SJCRH30 (cell line): ENCODE data around the gene ZNRF2. TPM values are rescaled to one million over a fixed set of nuclear protein-coding genes. Genes with fewer than 3 reads are reported as not detected.
"Not testable (repeated sequence)": the region's sequence is repeated elsewhere in the genome, so short reads cannot be mapped to it uniquely, and the experiment has no call there.

Source experiments
- DNase-seq, 2 experiments: peaks; one replicate each; pipeline ENCODE4 v3.0.0-alpha.2; 2015 to 2020
- H3K27ac ChIP-seq: fragments of 250-450 bp; sonication (Bioruptor Pico); 2 replicates; pipeline ENCODE4 v1.5.1; 2020; ENCODE audit warnings: mild to moderate bottlenecking, moderate library complexity
- H3K27me3 ChIP-seq: fragments of 250-450 bp; sonication (Bioruptor Pico); 2 replicates; pipeline ENCODE4 v1.5.1; 2020; ENCODE audit warnings: mild to moderate bottlenecking, moderate library complexity
- H3K36me3 ChIP-seq: fragments of 250-450 bp; sonication (Bioruptor Pico); 2 replicates; pipeline ENCODE4 v1.5.1; 2020; ENCODE audit warnings: mild to moderate bottlenecking, moderate library complexity
- H3K4me1 ChIP-seq: fragments of 250-450 bp; sonication (Bioruptor Pico); 2 replicates; pipeline ENCODE4 v1.5.1; 2020; ENCODE audit warnings: mild to moderate bottlenecking, moderate library complexity
- H3K4me3 ChIP-seq: fragments of 250-450 bp; sonication (Bioruptor Pico); 2 replicates; pipeline ENCODE4 v1.5.1; 2020; ENCODE audit warnings: mild to moderate bottlenecking, moderate library complexity
- H3K9me3 ChIP-seq: fragments of 250-450 bp; sonication (Bioruptor Pico); replicated peaks from 2 replicates; pipeline ENCODE4 v1.5.1; 2020; ENCODE audit warnings: mild to moderate bottlenecking, moderate library complexity
- total RNA-seq: library from RNA; depleted of rRNA; stranded (reverse); fragments of >200 nt; shearing (Covaris generic); gene quantifications from 2 replicates; pipeline ENCODE4 v1.2.3, GENCODE V29; 2014

The ZNRF2 gene
- total RNA-seq, 1 experiment from 2014 or later, result 35.2 TPM

GRCh38 chr7:30272126-30272525 lies 12.3 kb upstream of the ZNRF2 start:
- no peak for DNase-seq
- Histone ChIP-seq H3K9me3 (no peaks in the 10 kb centered on the region), H3K36me3 (no peaks in the 10 kb centered on the region), H3K4me1 (no peaks in the 10 kb centered on the region), H3K4me3 (no peak overlapping the region), H3K27me3 (no peaks in the 10 kb centered on the region), H3K27ac (no peak overlapping the region)

- DNase-seq, result no peak
- Histone ChIP-seq H3K27me3 (no peaks in the 10 kb centered on the region), H3K36me3 (no peaks in the 10 kb centered on the region), H3K4me3 (no peak overlapping the region), H3K4me1 (peaks cover 11% of the 10 kb centered on the region), H3K27ac (no peak overlapping the region), H3K9me3 (no peaks in the 10 kb centered on the region)
Measured at GRCh38 chr7:30273552-30273951, 10.8 kb upstream of the ZNRF2 start.

GRCh38 chr7:30274641-30275040 lies 9.8 kb upstream of the ZNRF2 start:
- DNase-seq, result no peak
- Histone ChIP-seq H3K27ac (no peak overlapping the region), H3K36me3 (no peaks in the 10 kb centered on the region), H3K9me3 (no peaks in the 10 kb centered on the region), H3K4me3 (no peak overlapping the region), H3K27me3 (no peaks in the 10 kb centered on the region), H3K4me1 (peaks cover 20% of the 10 kb centered on the region)

DNA sequence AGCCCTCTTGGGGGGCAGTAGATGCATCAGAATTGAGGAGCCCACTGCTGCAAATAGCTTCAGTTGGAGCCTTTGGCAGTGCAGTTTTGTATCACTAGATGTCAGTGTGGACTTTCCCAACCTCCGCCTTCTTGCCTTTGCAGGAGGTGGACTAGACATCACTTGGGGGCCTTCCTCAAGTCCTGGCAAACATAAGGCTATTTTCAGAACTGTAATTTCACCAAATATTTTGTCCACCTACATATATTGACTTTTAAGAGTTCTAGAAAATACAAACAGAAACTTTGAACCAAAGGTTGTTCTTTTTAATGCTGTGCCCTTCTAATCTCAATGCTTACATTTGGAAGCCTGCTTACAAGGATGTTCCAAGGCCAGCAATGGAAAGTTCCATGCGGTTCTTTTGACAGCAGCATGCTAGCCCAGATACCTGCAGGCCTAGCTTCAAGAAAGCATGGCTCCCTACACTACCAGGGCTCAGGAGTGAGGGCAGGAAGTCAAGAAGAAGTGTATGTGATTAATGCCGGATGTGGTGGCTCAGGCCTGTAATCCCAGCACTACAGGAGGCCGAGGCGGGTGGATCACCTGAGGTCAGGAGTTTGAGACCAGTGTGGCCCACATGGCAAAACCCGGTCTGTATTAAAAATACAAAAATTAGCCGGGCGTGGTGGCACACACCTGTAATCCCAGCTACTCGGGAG lies 8.0 kb upstream of the ZNRF2 start:
- Histone ChIP-seq H3K27ac (no peak overlapping the region), H3K4me1 (peaks cover 20% of the 10 kb centered on the region), H3K9me3 (no peaks in the 10 kb centered on the region), H3K27me3 (no peaks in the 10 kb centered on the region), H3K4me3 (no peak overlapping the region), H3K36me3 (no peaks in the 10 kb centered on the region)
- peak; percentile 66 to 83 for DNase-seq

DNA sequence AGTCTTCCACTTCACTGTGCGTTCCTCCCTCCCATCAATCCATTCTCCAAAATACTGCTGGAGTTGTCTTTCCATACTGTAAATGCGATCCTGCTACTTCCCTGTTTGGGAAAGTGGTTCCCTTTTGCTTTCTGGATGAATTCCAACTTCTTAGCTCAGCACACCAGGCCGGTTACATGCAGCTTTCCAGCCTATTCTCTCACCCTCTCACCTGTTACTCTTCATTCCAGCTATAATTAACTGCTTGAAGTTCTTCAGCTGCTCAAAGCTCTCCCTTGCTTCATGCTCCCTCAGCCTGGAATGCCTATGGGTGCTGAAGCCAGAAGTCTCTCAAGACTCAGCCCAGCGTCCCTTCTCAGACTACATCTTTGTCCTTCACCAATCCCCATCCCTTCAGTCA lies 6.0 kb upstream of the ZNRF2 start:
- peaks cover 20% of the 10 kb centered on the region for H3K4me1 ChIP-seq
- H3K27me3 ChIP-seq, result no peaks in the 10 kb centered on the region
- no peaks in the 10 kb centered on the region for H3K9me3 ChIP-seq
- no peak overlapping the region for H3K4me3 ChIP-seq
- peak overlapping the region; percentile 48 for H3K27ac ChIP-seq
- no peaks in the 10 kb centered on the region for H3K36me3 ChIP-seq
- peak; percentile 81 to 93 for DNase-seq

- DNase-seq, result no peak
- Histone ChIP-seq H3K4me1 (peaks cover 20% of the 10 kb centered on the region), H3K27ac (peak overlapping the region; percentile 48), H3K4me3 (no peak overlapping the region), H3K27me3 (no peaks in the 10 kb centered on the region), H3K36me3 (no peaks in the 10 kb centered on the region), H3K9me3 (no peaks in the 10 kb centered on the region)
Measured at GRCh38 chr7:30278849-30279652, 5.3 kb upstream of the ZNRF2 start.

DNA sequence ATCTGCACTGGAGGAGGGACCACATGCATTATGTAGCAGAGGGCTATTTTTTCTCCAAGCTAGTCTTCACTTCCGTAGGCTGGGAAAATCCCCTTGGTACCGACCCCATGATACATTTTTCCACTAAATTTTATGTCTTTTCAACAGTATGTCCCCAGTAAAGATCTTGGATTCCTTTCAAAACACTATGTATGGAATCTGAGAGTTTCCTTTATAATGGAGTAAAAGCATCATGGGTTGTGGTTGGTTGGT lies 4.8 kb upstream of the ZNRF2 start:
- no peaks in the 10 kb centered on the region for H3K9me3 ChIP-seq
- no peaks in the 10 kb centered on the region for H3K36me3 ChIP-seq
- H3K4me1 ChIP-seq, result peaks cover 20% of the 10 kb centered on the region
- H3K27ac ChIP-seq, result no peak overlapping the region
- H3K27me3 ChIP-seq, result no peaks in the 10 kb centered on the region
- no peak overlapping the region for H3K4me3 ChIP-seq
- no peak for DNase-seq

- Histone ChIP-seq H3K27ac (no peak overlapping the region), H3K27me3 (no peaks in the 10 kb centered on the region), H3K36me3 (no peaks in the 10 kb centered on the region), H3K4me1 (peaks cover 20% of the 10 kb centered on the region), H3K9me3 (no peaks in the 10 kb centered on the region), H3K4me3 (no peak overlapping the region)
- DNase-seq, result no peak
Measured at GRCh38 chr7:30280631-30281030, 3.8 kb upstream of the ZNRF2 start.

GRCh38 chr7:30281263-30281662 lies 3.1 kb upstream of the ZNRF2 start:
- no peaks in the 10 kb centered on the region for H3K9me3 ChIP-seq
- no peaks in the 10 kb centered on the region for H3K36me3 ChIP-seq
- no peak overlapping the region for H3K27ac ChIP-seq
- H3K4me3 ChIP-seq, result no peak overlapping the region
- no peak for DNase-seq
- peaks cover 20% of the 10 kb centered on the region for H3K4me1 ChIP-seq
- H3K27me3 ChIP-seq, result no peaks in the 10 kb centered on the region

- Histone ChIP-seq H3K27ac (no peak overlapping the region), H3K4me3 (no peak overlapping the region), H3K4me1 (peaks cover 20% of the 10 kb centered on the region), H3K36me3 (no peaks in the 10 kb centered on the region), H3K9me3 (no peaks in the 10 kb centered on the region), H3K27me3 (no peaks in the 10 kb centered on the region)
- DNase-seq, result no peak
Measured at GRCh38 chr7:30281791-30282190, 2.6 kb upstream of the ZNRF2 start.

DNA sequence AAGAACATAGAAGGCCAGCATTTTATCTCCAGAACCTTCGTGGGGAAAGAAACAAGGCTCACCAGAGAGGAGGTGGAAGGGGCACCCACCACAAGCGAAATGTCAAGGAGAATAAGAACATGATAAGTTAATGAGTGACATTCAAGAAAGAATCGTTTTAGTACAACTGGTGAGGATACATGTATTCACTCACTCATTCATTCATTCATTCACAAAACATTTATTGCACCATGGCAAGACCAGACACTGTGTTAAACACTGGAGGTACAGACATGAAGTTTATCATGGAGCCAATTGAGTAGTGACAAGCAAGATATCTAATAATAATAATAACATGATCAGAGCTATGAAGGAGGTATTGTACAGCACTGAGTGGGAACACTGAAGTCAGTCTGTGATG lies 1.7 kb upstream of the ZNRF2 start:
- no peak overlapping the region for H3K27ac ChIP-seq
- no peaks in the 10 kb centered on the region for H3K36me3 ChIP-seq
- no peaks in the 10 kb centered on the region for H3K9me3 ChIP-seq
- H3K4me3 ChIP-seq, result no peak overlapping the region
- DNase-seq, result no peak
- peaks cover 16% of the 10 kb centered on the region for H3K4me1 ChIP-seq
- no peaks in the 10 kb centered on the region for H3K27me3 ChIP-seq

- Histone ChIP-seq H3K9me3 (no peaks in the 10 kb centered on the region), H3K4me3 (peak overlapping the region; percentile 77), H3K4me1 (no peaks in the 10 kb centered on the region), H3K36me3 (no peaks in the 10 kb centered on the region), H3K27ac (peak overlapping the region; percentile 77), H3K27me3 (no peaks in the 10 kb centered on the region)
- peak in 1 of 2 experiments; percentile 44 for DNase-seq
Measured at GRCh38 chr7:30285067-30285535, 704 bp downstream of the ZNRF2 start.

GRCh38 chr7:30285536-30286284 lies 1.3 kb downstream of the ZNRF2 start:
- H3K27me3 ChIP-seq, result no peaks in the 10 kb centered on the region
- H3K4me1 ChIP-seq, result no peaks in the 10 kb centered on the region
- no peaks in the 10 kb centered on the region for H3K36me3 ChIP-seq
- no peaks in the 10 kb centered on the region for H3K9me3 ChIP-seq
- H3K4me3 ChIP-seq, result peak overlapping the region; percentile 77
- H3K27ac ChIP-seq, result peak overlapping the region; percentile 58
- DNase-seq, result peak; percentile 56 to 77

GRCh38 chr7:30286749-30287148 lies 2.4 kb downstream of the ZNRF2 start:
- DNase-seq, result no peak
- H3K27me3 ChIP-seq, result no peaks in the 10 kb centered on the region
- peak overlapping the region; percentile 77 for H3K4me3 ChIP-seq
- no peaks in the 10 kb centered on the region for H3K4me1 ChIP-seq
- H3K27ac ChIP-seq, result peak overlapping the region; percentile 58; the same call in 1 of the 2 replicates
- no peaks in the 10 kb centered on the region for H3K9me3 ChIP-seq
- H3K36me3 ChIP-seq, result no peaks in the 10 kb centered on the region

- H3K9me3 ChIP-seq, H3K27me3 ChIP-seq, H3K4me1 ChIP-seq, H3K36me3 ChIP-seq, H3K27ac ChIP-seq: not testable (repeated sequence)
- H3K4me3 ChIP-seq, result peak overlapping the region; percentile 77
- DNase-seq, result peak in 1 of 2 experiments; percentile 30
Measured at GRCh38 chr7:30287625-30288024, 3.2 kb downstream of the ZNRF2 start.
